Measurements from ENCODE around the gene NDUFS6.

The NDUFS6 gene

GRCh38 chr5:1858436-1858835 lies 57.2 kb downstream of the NDUFS6 start:
- TF ChIP-seq CEBPB (IDR thresholded peaks at IDR 0.05) (no peak), EP300 (IDR thresholded peaks at IDR 0.05; ENCODE audit: borderline replicate concordance) (no peak), RAD21 (IDR thresholded peaks at IDR 0.05; ENCODE audit: low read depth) (no peak), EGR1 (IDR thresholded peaks at IDR 0.05) (no peak), NFIC (IDR thresholded peaks at IDR 0.05) (no peak), MAX (IDR thresholded peaks at IDR 0.05) (no peak), REST (IDR thresholded peaks at IDR 0.05; ENCODE audit: low read depth) (no peak), ZBTB7A (IDR thresholded peaks at IDR 0.05; ENCODE audit: low read depth) (no peak), CREB1 (IDR thresholded peaks at IDR 0.05; ENCODE audit: low read depth) (no peak), FOXM1 (IDR thresholded peaks at IDR 0.05; ENCODE audit: borderline replicate concordance, low read depth) (no peak), TCF12 (IDR thresholded peaks at IDR 0.05; ENCODE audit: low read depth) (no peak)
- TF ChIP-seq, protein P1, sequence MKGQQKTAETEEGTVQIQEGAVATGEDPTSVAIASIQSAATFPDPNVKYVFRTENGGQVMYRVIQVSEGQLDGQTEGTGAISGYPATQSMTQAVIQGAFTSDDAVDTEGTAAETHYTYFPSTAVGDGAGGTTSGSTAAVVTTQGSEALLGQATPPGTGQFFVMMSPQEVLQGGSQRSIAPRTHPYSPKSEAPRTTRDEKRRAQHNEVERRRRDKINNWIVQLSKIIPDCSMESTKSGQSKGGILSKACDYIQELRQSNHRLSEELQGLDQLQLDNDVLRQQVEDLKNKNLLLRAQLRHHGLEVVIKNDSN (IDR thresholded peaks at IDR 0.05), result no peak

DNA sequence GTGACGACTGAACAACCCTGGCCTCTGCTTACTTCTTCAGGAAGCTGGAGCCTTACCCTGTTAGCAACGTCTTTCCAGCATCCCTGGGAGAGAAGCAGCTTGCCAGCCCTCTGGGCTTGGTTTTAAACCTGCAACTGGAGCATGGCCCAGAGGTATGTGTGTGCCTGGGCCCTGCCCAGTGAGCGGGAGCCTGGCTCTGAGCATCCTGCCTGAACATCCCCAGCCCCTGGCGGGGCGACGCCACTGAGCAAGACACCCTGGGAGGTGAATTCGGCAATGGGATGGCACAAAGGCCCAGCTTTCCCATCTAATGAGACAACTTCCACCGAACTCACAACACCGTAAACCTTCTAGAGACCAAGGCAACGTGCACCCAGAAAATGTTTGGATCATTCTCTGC lies 57.9 kb downstream of the NDUFS6 start:
- TF ChIP-seq TCF12 (IDR thresholded peaks at IDR 0.05; ENCODE audit: low read depth) (no peak), RAD21 (IDR thresholded peaks at IDR 0.05; ENCODE audit: low read depth) (no peak), TAF1 (IDR thresholded peaks at IDR 0.05; ENCODE audit: low read depth) (no peak), ZBTB7A (IDR thresholded peaks at IDR 0.05; ENCODE audit: low read depth) (no peak), TEAD4 (IDR thresholded peaks at IDR 0.05) (no peak), YY1 (IDR thresholded peaks at IDR 0.05; ENCODE audit: low read depth) (no peak), REST (IDR thresholded peaks at IDR 0.05; ENCODE audit: low read depth) (no peak), EGR1 (IDR thresholded peaks at IDR 0.05) (no peak), CREB1 (IDR thresholded peaks at IDR 0.05; ENCODE audit: low read depth) (no peak), EP300 (IDR thresholded peaks at IDR 0.05; ENCODE audit: borderline replicate concordance) (no peak), CEBPB (IDR thresholded peaks at IDR 0.05) (no peak), NFIC (IDR thresholded peaks at IDR 0.05) (no peak)
- TF ChIP-seq, protein P1 (IDR thresholded peaks at IDR 0.05), result no peak

DNA sequence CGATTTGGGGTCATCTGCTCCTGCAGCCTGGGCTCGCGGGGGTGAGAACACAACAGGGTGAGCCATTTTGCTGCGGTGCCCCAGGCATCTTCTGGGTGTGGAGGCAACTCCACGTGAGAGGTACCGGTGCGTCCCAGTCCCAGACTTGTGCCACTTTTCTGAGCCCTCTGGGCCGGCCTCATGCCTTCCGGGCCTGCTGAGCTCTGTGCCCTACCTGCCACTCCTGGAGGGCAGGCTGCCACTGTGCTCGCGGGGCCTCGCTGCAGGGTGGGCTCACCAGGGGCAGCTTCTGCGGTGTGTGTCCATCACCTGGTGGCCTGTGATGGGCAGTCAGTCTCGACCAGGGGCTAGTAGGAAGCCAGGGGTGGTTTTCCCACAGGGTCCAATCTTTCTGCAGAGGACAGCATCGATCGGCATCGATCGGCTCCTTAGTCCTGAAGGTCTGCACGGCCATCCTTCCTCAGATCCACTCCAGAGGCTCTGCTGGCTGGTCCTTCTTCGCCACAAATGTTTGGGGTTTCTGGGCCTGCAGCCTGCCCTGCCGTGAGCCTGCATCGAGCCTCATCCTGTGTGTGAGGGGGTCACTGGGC lies 58.9 kb downstream of the NDUFS6 start:
- TF ChIP-seq FOXM1 (IDR thresholded peaks at IDR 0.05; ENCODE audit: borderline replicate concordance, low read depth), result no peak
- TF ChIP-seq EP300 (IDR thresholded peaks at IDR 0.05; ENCODE audit: borderline replicate concordance), result no peak
- TF ChIP-seq CEBPB (IDR thresholded peaks at IDR 0.05), result no peak
- no peak for TF ChIP-seq REST (IDR thresholded peaks at IDR 0.05; ENCODE audit: low read depth)
- TF ChIP-seq TAF1 (IDR thresholded peaks at IDR 0.05; ENCODE audit: low read depth), result no peak
- TF ChIP-seq TCF12 (IDR thresholded peaks at IDR 0.05; ENCODE audit: low read depth), result no peak
- no peak for TF ChIP-seq EGR1 (IDR thresholded peaks at IDR 0.05)
- no peak for TF ChIP-seq CREB1 (IDR thresholded peaks at IDR 0.05; ENCODE audit: low read depth)
- TF ChIP-seq ZBTB7A (IDR thresholded peaks at IDR 0.05; ENCODE audit: low read depth), result no peak
- TF ChIP-seq RAD21 (IDR thresholded peaks at IDR 0.05; ENCODE audit: low read depth), result no peak
- TF ChIP-seq MAX (IDR thresholded peaks at IDR 0.05), result no peak
- TF ChIP-seq, protein P1 (IDR thresholded peaks at IDR 0.05), result no peak
- no peak for TF ChIP-seq YY1 (IDR thresholded peaks at IDR 0.05; ENCODE audit: low read depth)
- TF ChIP-seq NFIC (IDR thresholded peaks at IDR 0.05), result no peak

DNA sequence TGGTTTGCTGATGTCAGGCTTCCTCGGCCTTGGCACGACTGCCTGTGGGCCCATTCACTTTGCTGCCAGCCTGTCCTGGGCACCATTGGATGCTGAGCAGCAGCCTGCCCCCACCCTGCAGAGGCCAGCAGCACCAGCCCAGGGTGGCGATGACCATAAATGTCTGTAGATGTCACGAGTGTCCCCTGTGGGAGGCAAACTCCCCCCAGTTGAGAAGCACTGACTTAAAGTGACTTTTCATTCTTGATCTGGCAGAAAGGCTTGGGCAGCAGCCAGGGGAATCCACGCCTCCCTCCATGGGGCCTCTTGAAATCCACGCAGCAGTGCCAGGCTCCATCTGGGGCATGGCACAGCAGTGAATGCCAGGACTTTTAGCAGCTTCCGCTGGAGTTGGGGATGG lies 59.7 kb downstream of the NDUFS6 start:
- TF ChIP-seq NFIC (IDR thresholded peaks at IDR 0.05) (no peak), REST (IDR thresholded peaks at IDR 0.05; ENCODE audit: low read depth) (no peak), MAX (IDR thresholded peaks at IDR 0.05) (no peak), TEAD4 (IDR thresholded peaks at IDR 0.05) (no peak), ZBTB7A (IDR thresholded peaks at IDR 0.05; ENCODE audit: low read depth) (no peak), RAD21 (IDR thresholded peaks at IDR 0.05; ENCODE audit: low read depth) (no peak), YY1 (IDR thresholded peaks at IDR 0.05; ENCODE audit: low read depth) (no peak), CEBPB (IDR thresholded peaks at IDR 0.05) (no peak), EGR1 (IDR thresholded peaks at IDR 0.05) (no peak), EP300 (IDR thresholded peaks at IDR 0.05; ENCODE audit: borderline replicate concordance) (no peak), TCF12 (IDR thresholded peaks at IDR 0.05; ENCODE audit: low read depth) (no peak)
- TF ChIP-seq, protein P1 (IDR thresholded peaks at IDR 0.05), result no peak

Measured in Ishikawa (cell line).